Right ventricle myocardium inferior (tissue), 1 donor: Measurements from ENCODE around the gene SAP30BP. TPM values are rescaled to one million over a fixed set of nuclear protein-coding genes. Genes with fewer than 3 reads are reported as not detected.

ENCODE experiments used
- ATAC-seq: fragments of 200-7000 bp; cut with Tn5 transposase; one replicate; pipeline ENCODE4 v1.9.1; 2020; ENCODE audit warnings: mild to moderate bottlenecking, moderate library complexity
- DNase-seq: peaks from one replicate; pipeline ENCODE4 v3.0.0; 2021; ENCODE audit errors: missing footprints
- intact Hi-C: fragments of 100-400 bp; cut with DNase I; formaldehyde crosslinking; loops from one replicate; pipeline ENCODE4 v1.11.0; 2022
- long read RNA-seq: library from polyadenylated mRNA; unstranded; transcript quantifications from one replicate; pipeline ENCODE4 v2.0.0, GENCODE V29; 2021
- total RNA-seq: library from RNA; stranded (reverse); fragmentation: NEBNext Ultra II Directional; extraction: Animal tissue kit (Norgen Biotek cat#: 25700); gene quantifications from one replicate; pipeline ENCODE4 v1.2.1, GENCODE V29; 2021
- donor health status: DM: no; HTN: yes; CAD: no; lungs with severe emphysema.

SAP30BP gene
- total RNA-seq, result 47.4 TPM
- long read RNA-seq, transcript SAP30BP-225 (11 exons, 2,722 nt), result major isoform, 22 of 26 reads
- long read RNA-seq, partial matches to known transcripts, result 1 of 26 reads
- long read RNA-seq, other reads (novel, unspliced or antisense), result 2 of 26 reads

DNA sequence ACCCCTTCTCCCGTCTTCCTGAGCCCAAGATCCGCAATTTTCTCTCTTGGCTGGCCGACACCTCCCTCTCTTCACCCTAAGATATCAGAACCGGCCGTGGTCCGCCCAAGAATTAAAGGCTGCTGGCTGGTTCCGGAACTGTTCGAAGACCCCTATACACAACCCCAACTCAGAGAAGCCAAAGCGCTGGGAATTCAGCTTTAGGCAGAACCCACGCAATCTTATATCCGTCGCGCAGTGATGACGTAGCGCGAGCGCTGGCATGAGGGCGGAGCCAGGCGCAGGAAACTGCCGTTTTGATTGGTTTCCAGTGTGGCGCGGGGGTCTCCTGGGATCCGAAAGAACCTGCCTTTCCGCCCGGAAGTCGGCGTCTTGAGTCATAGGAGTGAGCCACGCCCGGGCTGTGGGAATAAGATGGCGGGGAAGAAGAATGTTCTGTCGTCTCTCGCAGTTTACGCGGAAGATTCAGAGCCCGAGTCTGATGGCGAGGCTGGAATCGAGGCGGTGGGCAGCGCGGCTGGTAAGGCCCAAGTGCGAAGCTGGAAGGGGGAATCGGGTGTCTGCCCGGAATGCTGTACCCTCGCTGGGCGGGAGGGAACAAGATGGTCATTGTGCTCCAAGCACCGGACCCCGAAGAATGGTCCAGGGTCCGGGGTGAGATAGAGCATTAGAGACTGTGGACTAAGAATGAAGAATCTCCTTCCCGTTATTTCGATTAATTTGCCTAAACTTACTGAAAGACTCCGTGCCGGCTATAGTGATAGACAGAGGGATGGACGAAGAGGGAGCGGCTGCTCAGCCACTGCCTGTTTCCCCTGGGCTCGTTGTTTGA is at the start of gene SAP30BP, which contains the start of gene RECQL5:
TSS of gene SAP30BP (plus strand) at position 380 of the 832 bp plus-strand sequence. CDS start at position 415, 35 bp downstream.
TSS of gene RECQL5 (minus strand) at position 196 of the 832 bp plus-strand sequence. CDS start 597 bp downstream, outside the sequence.
- intact Hi-C loops, result no loop called here
- DNase-seq, result peak; percentile 99
- ATAC-seq, result peak; percentile 100

DNA sequence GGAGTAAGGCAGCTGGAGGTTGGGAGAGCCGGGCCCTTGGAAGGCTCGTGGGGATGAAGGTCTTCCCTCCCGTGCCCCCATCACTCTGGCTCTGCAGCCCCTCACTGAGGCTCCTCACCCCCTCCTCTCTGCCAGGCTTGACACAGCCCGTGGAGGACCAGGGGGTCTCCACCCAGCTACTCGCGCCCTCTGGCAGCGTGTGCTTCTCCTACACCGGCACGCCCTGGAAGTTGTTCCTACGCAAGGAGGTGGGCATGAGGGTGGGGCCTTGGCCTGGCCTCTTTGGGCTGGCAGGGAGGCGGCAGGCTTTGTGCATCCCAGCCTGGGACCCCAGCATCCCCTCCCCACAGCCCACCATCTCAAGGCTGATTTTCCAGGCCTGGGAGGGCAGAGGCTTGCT is 49.5 kb upstream of the SAP30BP start:
- ATAC-seq (no peak), DNase-seq (no peak)
- intact Hi-C loops, result no loop called here

DNA sequence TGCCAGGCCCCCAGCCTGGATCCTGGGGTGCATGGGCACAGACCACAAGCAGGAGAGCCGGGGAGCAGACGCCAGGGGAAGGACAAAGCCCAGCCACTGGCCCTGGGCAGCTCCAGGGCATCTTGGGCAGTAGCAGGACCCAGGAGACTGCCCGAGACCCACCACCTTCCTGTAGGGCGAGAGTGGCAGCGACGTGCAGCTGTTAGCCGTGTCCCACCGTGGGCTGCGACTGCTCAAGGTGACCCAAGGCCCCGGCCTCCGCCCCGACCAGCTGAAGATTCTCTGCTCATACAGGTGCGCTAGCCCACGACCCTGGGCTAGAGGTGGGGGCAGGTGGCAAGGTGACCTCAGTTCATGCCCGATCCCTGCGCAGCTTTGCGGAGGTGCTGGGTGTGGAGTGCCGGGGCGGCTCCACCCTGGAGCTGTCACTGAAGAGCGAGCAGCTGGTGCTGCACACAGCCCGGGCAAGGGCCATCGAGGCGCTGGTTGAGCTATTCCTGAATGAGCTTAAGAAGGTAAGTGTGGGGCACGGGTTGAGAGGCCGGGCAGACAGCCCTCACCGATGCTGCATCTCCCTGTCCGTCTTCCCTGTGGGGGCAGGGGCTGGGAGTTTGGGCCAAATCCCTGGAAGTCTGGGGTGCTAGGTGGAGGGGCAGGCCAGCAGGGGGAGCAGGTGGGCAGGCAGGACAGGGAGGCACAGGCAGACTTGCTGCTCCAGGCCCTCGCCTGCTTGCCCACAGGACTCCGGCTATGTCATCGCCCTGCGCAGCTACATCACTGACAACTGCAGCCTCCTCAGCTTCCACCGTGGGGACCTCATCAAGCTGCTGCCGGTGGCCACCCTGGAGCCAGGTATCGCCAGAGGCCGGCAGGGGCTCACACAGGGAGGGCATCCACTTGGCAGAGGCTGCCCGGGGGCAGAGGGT is 47.4 kb upstream of the SAP30BP start:
- intact Hi-C loops, result no loop called here
- no peak for ATAC-seq

DNA sequence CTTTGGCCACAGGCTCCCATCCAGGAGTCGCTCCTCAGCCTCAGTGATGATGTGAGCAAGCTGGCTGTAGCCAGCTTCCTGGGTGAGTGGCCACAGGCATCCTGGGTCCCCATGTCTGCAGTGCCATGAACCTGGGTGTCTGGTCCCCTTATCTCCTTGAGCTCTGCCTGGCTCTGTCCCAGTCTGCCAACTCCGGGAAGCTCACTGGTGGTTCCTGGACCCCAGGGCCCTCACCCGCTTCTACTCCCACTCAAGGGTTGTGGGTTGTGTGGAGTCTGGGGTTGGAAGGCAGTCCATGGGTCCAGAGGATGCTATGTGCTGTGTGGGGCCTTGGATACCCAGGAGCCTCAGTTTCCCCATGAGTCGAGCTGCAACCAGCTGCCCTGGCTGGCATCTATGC is 45.6 kb upstream of the SAP30BP start:
- ATAC-seq, result no peak
- no peak for DNase-seq
- intact Hi-C loops, result no loop called here

More for the DNA sequence above, 47.4 kb upstream of the SAP30BP start:
- no peak for DNase-seq

DNA sequence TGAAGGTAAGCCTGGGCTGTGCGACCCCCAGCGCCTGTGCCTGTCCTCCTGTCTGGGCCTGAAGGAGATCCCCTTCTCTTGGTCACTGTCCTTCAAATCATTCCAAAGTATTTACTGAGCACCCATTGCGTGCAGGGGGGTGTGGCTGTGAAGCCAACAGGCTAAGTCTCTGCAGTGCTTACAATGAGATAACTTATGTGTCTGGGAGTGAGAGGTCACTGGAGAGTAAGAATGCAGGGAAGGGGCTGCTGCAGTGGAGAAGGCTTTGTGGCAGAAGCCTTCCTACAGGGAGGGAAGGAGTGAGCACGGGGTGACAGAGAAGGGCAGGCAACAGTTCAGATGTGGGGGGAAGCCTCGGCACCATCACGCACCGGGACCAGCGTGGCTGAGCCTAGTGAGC is 45.1 kb upstream of the SAP30BP start:
- intact Hi-C loops, result no loop called here
- no peak for DNase-seq
- ATAC-seq, result no peak

DNA sequence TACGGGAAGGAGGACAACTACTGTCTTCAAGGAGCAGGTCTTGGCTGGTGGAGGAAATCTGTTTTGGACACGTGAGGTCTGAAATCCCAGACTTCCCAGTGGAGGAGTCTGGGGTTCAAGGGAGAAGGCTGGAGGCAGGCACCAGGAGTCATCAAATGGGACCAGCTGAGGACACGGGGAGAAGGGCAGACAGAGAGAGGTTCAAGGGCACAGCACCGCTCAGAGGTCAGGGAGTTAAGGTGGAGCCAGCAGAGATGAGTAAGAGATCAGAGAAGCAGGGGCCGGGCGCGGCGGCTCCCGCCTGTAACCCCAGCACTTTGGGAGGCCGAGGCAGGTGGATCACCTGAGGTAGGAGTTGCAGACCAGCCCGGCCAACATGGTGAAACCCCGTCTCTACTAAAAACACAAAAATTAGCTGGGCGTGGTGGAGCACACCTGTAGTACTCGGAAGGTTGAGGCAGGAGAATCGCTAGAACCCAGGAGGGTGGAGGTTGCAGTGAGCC is 44.3 kb upstream of the SAP30BP start:
- DNase-seq (no peak), ATAC-seq (no peak)
- intact Hi-C loops, result no loop called here

DNA sequence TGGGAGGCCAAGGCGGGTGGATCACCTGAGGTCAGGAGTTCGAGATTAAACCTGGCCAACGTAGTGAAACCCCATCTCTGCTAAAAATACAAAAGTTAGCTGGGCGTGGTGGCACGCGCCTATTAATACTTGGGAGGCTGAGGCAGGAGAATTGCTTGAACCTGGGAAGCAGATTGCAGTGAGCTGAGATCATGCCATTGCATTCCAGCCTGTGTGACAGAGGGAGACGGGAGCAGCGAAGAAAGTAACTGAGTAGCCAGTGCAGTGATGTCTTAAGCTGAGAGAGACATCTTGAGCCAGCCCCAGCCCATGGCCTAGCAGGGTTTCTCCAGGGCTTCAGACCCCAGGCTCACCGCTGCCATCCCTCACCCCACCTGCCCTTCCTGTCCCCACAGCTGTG is 43.8 kb upstream of the SAP30BP start:
- intact Hi-C loops, result no loop called here
- no peak for DNase-seq
- no peak for ATAC-seq

DNA sequence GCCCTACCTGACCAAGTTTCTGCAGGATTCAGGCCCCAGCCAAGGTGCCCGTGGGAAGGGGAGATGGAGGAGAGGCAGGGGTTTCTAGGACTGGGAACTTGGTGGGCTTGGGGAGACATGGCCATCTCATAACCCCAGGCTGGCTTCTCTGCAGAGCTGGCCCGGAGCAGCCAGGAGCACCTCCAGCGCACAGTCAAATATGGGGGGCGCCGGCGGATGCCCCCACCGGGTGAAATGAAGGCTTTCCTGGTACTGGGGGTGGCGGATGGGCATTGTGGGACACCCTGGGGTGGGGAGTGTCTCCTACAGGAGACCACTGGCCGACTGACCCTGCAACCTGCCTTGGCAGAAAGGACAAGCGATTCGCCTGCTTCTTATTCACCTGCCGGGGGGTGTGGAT is 43.1 kb upstream of the SAP30BP start:
- intact Hi-C loops, result no loop called here
- no peak for DNase-seq

DNA sequence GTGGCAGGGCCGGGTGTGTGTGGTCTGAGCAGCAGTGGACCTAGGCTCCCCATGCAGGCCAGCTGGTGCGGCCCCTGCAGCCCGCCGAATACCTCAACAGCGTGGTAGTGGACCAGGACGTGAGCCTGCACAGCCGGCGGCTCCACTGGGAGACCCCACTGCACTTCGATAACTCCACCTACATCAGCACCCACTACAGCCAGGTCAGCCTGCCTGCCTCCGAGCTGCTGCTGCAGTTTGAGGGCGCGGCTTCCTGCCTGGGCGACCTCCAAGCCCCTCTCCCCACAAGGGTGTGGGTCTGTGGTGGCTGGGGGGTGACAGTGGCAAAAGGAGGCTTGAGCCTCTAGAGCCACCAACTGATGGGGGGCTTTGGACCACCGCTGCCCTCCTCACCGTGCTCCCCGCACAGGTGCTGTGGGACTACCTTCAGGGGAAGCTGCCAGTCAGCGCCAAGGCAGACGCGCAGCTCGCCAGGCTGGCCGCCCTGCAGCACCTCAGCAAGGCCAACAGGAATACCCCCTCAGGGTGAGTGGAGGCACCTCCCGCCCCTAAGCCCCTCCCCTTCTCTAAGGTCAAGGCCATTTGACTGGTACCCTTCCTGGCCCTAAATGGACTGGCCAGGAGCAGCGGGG is 42.3 kb upstream of the SAP30BP start:
- intact Hi-C loops, result no loop called here
- ATAC-seq (no peak), DNase-seq (no peak)

More for the DNA sequence above, 43.1 kb upstream of the SAP30BP start:
- ATAC-seq, result no peak

DNA sequence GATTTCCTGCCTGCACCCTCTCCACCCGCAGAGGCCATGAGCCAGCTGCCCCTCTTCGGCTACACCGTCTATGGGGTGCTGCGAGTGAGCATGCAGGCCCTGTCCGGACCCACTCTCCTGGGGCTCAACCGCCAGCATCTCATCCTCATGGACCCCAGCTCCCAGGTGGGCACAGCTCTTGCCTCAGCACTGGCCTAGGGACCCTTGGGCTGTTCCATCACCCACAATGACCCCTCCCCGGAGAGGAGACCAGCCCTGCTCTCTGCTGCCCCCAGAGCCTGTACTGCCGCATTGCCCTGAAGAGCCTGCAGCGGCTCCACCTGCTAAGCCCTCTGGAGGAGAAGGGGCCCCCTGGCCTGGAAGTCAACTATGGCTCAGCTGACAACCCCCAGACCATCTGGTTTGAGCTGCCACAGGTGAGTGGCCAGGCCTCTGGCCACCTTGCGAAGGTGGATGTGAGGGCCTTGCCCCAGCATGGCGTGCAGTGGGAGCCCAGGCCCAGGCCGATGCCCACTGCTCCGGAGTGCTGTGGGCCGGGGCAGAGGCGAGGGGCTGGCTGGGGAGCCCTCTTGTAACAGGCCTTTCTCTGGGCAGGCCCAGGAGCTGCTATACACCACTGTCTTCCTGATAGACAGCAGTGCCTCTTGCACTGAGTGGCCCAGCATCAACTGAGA is 41.2 kb upstream of the SAP30BP start:
- ATAC-seq (peak; percentile 44), DNase-seq (no peak)
- intact Hi-C loops, result no loop called here

DNA sequence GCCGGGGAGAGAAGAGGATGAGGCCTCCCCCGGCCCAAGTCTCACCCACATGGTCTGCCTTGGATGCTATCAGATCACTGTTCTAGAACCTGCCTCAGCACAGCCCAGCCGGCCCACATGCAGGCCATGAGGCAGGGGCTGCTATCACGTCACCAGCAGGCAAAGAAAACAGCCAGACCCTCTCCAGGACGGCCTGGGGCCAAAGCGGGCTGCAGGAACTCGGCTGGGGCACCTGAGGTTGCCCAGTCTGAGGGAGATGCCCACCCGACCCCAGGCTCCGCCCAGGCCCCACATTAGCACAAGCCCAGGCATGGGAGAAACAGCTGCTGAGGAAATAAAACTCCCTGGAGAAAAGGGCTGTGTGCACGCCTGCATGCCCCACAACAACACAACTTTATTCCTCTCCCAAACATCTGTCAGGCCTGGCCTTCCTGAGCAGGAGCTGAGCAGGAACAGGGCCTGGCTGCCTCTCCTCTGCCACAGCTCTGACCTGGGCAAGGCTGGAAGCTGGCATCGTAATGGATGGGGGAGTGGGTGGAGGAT is 40.6 kb upstream of the SAP30BP start:
- DNase-seq (no peak), ATAC-seq (no peak)
- intact Hi-C loops, result no loop called here

DNA sequence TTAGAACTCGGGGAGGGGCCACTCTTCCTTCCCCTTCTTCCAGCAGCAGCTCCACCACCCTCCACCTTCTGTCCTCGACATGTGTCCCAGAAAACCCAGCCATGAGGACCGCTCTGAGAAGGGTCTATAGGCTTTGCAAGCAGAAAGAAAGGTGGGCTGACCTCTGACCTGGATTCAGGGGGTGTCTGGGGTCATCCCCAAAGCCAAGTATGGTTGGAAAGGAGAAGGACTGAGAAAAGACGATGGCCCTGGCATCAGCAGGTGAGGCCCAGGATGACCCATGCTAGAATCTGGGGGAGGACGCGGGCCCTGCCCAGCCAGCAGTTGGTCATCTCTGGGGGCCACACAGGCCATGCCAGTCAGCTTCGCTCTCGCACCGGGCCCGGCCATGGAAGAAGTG is 40.0 kb upstream of the SAP30BP start:
- ATAC-seq (no peak), DNase-seq (no peak)
- intact Hi-C loops, result no loop called here

DNA sequence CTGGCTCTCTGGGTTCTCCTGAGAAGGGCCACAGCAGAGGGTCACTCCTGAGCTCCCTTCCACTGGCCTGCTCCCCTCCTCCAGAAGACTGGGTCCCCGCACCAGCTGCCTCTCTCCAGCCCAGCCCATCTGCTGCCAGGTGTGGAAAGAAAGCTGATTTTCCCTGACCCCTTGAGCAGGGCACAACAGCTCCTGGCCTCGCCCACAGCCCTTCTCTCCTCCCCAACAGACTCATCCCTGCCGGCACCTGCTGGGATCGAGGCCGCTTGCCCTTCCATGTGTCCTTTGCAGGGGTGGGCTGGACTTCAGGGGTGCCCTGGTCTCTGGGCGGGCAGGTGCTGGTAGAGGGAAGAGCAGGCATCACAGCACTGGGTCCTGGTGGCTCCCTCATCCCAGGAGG is 38.7 kb upstream of the SAP30BP start:
- intact Hi-C loops, result no loop called here
- DNase-seq (no peak), ATAC-seq (no peak)

DNA sequence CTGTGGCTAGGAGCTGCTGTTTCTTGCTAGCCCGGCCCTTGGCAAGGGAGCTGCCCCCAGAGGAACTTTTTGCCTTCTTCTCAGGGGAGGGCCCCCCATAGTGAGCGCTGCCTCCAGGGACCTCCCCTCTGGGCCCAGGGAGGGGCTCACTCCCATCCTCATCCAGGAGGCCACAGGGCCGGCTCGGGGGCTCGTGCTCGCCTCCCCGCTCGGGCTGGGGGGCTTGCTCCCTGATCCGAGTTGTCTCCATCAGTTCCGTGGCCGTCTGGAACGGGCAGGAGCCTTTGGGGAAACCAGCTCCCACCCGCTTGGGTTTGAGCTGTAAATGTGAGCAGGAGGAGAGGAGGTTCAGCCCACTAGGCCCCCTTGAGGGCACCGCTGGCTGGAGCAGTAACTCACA is 38.0 kb upstream of the SAP30BP start:
- intact Hi-C loops, result no loop called here
- no peak for ATAC-seq
- DNase-seq, result no peak

DNA sequence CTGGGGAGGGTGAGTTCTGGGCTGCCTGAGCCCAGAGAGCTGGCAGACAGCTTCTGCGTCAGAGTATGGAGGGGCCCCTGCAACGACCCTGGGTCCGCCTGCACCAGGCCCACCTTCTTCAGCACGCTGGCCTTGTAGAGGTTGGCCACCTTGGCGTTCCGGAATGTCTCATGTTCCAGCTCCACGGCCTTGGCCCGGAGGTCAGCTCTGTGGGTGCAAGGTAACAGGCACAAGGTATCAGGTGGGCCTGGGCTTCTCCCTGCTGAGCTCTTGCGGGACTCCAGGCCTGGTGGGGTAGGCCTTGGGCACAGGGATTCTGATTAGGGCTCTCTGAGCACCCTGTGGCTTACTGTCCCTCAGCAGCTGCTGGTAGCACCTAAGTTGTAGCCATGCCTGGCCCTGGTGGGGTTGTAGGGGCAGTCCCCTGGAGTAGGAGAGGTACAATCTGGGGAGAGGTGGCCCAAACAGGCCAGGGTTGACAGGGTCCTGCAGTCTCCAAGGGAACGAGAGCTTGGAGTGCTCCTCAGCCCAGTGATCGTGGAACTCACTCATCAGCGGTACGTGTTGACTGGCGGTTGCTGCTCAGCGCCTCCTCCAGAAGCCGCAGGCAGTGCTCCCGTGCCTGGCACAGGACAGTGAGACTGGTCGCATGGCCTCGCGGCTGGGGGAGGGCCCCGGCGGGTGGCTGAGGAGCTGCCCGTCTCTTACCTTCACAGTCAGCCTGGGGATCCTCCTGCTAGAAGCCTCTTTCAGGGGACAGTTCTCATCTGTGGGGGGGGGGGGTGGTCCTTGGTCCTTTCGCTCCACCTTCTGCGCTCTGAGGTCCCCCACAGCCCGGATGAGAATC is 36.8 kb upstream of the SAP30BP start:
- intact Hi-C loops, result no loop called here
- no peak for ATAC-seq
- peak; percentile 41 for DNase-seq

DNA sequence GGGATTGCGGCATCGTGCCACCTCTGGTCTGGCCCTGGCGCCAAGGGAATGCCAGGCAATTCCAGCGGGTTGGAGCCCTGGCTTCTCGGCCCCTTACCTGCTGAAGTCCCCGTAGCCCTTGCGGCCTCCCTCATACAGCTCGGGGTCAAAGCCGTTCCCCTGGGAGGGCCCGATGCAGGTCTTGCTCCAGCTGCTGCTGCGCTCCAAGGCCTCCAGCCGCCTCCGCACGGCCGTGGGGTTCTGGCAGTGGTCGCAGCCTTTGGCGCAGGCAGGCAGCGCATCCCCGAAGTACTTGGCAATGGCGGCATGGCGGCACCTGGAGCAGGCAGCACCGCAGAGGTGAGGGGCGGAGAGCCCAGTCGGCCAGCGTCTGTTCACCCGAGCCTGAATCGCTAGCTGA is 35.8 kb upstream of the SAP30BP start:
- DNase-seq, result peak; percentile 37
- intact Hi-C loops, result no loop called here
- ATAC-seq, result no peak

DNA sequence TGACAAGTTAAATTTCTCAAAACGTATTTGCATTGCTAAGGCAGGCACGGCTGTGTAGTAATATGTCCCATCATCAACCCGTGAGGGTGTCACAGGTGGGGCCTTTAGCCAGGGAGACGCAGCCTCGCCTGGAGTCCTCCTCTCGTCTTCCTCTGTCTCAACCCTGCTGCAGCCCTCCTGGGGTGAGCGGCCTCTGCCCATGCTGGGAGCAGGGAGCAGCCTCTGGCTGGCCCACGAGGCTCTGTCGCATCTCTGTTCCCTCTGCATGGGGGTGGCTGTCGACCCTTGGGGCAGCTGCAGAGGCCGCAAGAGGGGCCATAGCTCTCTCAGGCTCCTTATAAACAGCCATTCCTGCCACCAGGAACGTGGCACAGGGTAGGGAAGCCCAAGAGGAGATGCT is 34.7 kb upstream of the SAP30BP start:
- intact Hi-C loops, result no loop called here
- DNase-seq, result peak; percentile 23
- ATAC-seq, result no peak
